Adrenal gland (tissue), 12 donors: ENCODE data around the gene CEP164. TPM values are rescaled to one million over a fixed set of nuclear protein-coding genes. Genes with fewer than 3 reads are reported as not detected.

Experiments used
- DNase-seq, 7 donors: peaks; one replicate each; pipeline ENCODE4 v3.0.0-alpha.2; 2019 to 2020
- H3K27ac ChIP-seq, 5 donors: fragments of 200-600 bp; sonication (generic) in 4 of 5; 1 replicate in 3 of 5; 2 replicates in 2 of 5; pipeline versions ENCODE4 v1.5.1 to v1.8.0; 2016 to 2020; ENCODE audit warnings: mild to moderate bottlenecking in 1 of 5
- H3K27me3 ChIP-seq: fragments of 200-600 bp; 2 replicates; pipeline ENCODE4 v1.8.0; 2021
- H3K36me3 ChIP-seq, 2 donors: fragments of 200-600 bp; replicated peaks in 1 of 2; 1 replicate in 1 of 2; 2 replicates in 1 of 2; pipeline versions ENCODE4 v1.5.1 to v1.8.0; 2018 to 2022
- H3K4me1 ChIP-seq, 2 donors: fragments of 200-600 bp; replicated peaks in 1 of 2; 1 replicate in 1 of 2; 2 replicates in 1 of 2; pipeline versions ENCODE4 v1.5.1 to v1.8.0; 2018 to 2021
- H3K4me3 ChIP-seq, 4 donors: fragments of 200-600 bp; sonication (generic) in 3 of 4; one replicate each; pipeline ENCODE4 v1.5.1; 2016 to 2018
- H3K9me3 ChIP-seq, 3 donors: fragments of 200-600 bp; sonication (generic) in 1 of 3; replicated peaks in 1 of 3; 1 replicate in 2 of 3; 2 replicates in 1 of 3; pipeline versions ENCODE4 v1.5.1 to v1.8.0; 2016 to 2021
- POLR2A ChIP-seq, 2 donors: fragments of 450-650 bp; IDR thresholded peaks; one replicate each; pipeline ENCODE4 v1.6.1; 2017; ENCODE audit warnings: antibody characterized with exemption in 2 of 2, mild to moderate bottlenecking in 2 of 2, moderate library complexity in 1 of 2
- WGBS, 4 donors: extraction: QIAGEN DNeasy Blood & Tissue Kit in 2 of 4; methylation state at CpG; one replicate each; pipeline versions ENCODE4 v1.1.5 to v1.1.7; 2013 to 2017; 5-methylcytosine and 5-hydroxymethylcytosine counted together
- intact Hi-C, 2 donors: fragments of 100-400 bp; cut with DNase I; formaldehyde crosslinking; loops; one replicate each; pipeline versions ENCODE4 v1.14.1 to v1.15.0; 2022 to 2023
- polyA plus RNA-seq, 3 donors: library from polyadenylated mRNA; stranded (reverse); fragments of 200-250 nt in 2 of 3; fragments of 350-450 nt in 1 of 3; fragmentation: Illumina TruSeq in 1 of 3; extraction: RNeasy Lipid Tissue Mini Kit (QIAGEN cat#74804) in 1 of 3; gene quantifications; one replicate each; pipeline ENCODE4 v1.2.3, GENCODE V29; 2013 to 2014
- total RNA-seq, 9 donors: library from RNA; depleted of rRNA in 4 of 9; stranded (reverse); fragments of >200 nt in 4 of 9; fragments of 120-200 nt in 1 of 9; fragmentation: NEBNext Ultra II Directional in 1 of 9; extraction: Animal tissue kit (Norgen Biotek cat#: 25700) in 1 of 9; gene quantifications; one replicate each; pipeline versions ENCODE4 v1.1.0 to v1.2.4, GENCODE V29; 2013 to 2023
- TF ChIP-seq, protein P1 (sequence below), 6 experiments: fragments of 450-650 bp in 4 of 6; fragments of 200-600 bp in 2 of 6; sonication (generic) in 1 of 6; IDR thresholded peaks; 1 replicate in 5 of 6; 2 replicates in 1 of 6; pipeline versions ENCODE4 v1.5.1 to v1.8.0; 2016 to 2021; ENCODE audit warnings: antibody characterized with exemption in 6 of 6, mild to moderate bottlenecking in 2 of 6, moderate library complexity in 1 of 6
- donor health status: healthy with polysubstance abuse.
- donor health status: Bipolar disorder and iron deficiency.
- donor health status: DM: yes; HTN: yes; CAD: no.
- donor health status: DM: no; HTN: no; CAD: no.
- donor health status: DM: no; HTN: no; CAD: no.
- donor health status: DM: yes; HTN: yes; CAD: no.

The CEP164 gene
- total and polyA plus RNA-seq, 12 donors = 10.6 to 82.9 (median 24.1) TPM

DNA sequence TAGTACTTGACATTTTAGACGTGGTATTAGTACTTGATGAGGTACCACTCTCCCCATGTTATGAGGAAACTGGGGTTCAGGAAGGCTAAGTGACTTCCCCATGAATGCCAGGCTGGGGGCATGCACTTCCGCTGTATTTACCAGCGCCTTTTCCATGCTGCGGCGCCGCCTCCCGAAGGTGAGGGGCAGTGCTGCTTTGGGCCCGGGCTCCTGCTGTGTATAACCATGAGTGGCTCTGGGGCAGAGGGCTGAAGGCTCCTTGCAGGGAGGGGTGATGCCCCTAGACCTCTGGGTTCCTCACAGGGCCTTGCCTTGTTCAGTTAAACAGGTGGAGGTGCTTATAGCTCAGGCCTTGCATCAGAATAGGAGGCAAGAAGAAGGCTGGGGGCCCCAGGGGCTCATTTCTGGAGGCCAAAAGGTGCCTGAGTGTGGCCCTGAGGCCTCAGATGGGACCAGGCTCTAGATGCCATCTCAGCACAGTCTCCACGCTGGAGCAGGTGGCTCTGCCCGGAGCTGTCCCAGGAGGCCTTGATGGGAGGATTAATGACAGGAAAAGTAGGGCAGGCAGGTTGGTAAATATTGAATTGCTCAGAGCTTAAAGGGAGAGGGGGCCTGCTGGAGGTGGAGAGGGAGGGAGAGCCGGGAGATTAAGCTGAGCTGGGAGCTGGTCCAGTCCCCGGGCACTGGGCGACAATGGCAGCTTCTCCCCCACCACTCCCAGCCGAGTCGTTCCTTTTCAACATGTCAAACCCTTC, 129.6 kb downstream of the CEP164 start:
- H3K4me3 ChIP-seq = no peak overlapping the region
- WGBS, 4 donors = 62 to 71% (median 65%) methylated on average over 9 to 15 of the region's 15 CpGs
- no peaks in the 10 kb centered on the region for H3K36me3 ChIP-seq
- DNase-seq = no peak
- H3K4me1 ChIP-seq = no peaks in the 10 kb centered on the region
- no peaks in the 10 kb centered on the region for H3K27me3 ChIP-seq
- H3K9me3 ChIP-seq = no peaks in the 10 kb centered on the region
- H3K27ac ChIP-seq = no peak overlapping the region
- intact Hi-C loops = no loop called here
- TF ChIP-seq, protein P1, sequence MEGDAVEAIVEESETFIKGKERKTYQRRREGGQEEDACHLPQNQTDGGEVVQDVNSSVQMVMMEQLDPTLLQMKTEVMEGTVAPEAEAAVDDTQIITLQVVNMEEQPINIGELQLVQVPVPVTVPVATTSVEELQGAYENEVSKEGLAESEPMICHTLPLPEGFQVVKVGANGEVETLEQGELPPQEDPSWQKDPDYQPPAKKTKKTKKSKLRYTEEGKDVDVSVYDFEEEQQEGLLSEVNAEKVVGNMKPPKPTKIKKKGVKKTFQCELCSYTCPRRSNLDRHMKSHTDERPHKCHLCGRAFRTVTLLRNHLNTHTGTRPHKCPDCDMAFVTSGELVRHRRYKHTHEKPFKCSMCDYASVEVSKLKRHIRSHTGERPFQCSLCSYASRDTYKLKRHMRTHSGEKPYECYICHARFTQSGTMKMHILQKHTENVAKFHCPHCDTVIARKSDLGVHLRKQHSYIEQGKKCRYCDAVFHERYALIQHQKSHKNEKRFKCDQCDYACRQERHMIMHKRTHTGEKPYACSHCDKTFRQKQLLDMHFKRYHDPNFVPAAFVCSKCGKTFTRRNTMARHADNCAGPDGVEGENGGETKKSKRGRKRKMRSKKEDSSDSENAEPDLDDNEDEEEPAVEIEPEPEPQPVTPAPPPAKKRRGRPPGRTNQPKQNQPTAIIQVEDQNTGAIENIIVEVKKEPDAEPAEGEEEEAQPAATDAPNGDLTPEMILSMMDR (IDR thresholded peaks at IDR 0.05) = no peak
- no peak for TF ChIP-seq POLR2A (IDR thresholded peaks at IDR 0.05)

DNA sequence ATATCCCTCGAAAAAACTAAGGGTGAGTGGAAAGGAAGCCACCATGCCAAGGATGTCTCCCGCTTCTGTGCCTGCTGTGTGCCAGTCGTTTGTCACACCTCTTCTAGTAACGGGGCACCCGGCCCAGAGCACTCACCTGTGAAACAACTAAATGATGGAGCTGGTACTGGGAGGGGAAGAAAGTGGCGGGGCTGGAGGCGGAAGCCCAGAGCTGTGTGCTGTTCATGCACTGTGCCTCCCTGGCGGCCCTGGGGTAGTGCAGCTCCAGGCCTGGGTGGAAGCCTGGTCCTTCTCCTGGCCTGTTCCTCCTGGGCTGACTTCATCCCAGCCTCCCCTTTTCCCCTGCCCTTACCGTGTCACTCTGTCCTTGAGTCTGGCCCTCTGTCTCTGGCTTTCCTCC, 130.2 kb downstream of the CEP164 start:
- DNase-seq = no peak
- H3K27me3 ChIP-seq = no peaks in the 10 kb centered on the region
- no peaks in the 10 kb centered on the region for H3K4me1 ChIP-seq
- H3K27ac ChIP-seq = no peak overlapping the region
- H3K4me3 ChIP-seq = no peak overlapping the region
- H3K9me3 ChIP-seq = no peaks in the 10 kb centered on the region
- intact Hi-C loops = no loop called here
- 76 to 80% (median 79%) methylated on average over 9 of the region's 9 CpGs for WGBS, 4 donors
- no peaks in the 10 kb centered on the region for H3K36me3 ChIP-seq
- TF ChIP-seq, protein P1 (IDR thresholded peaks at IDR 0.05) = no peak
- TF ChIP-seq POLR2A (IDR thresholded peaks at IDR 0.05) = no peak

DNA sequence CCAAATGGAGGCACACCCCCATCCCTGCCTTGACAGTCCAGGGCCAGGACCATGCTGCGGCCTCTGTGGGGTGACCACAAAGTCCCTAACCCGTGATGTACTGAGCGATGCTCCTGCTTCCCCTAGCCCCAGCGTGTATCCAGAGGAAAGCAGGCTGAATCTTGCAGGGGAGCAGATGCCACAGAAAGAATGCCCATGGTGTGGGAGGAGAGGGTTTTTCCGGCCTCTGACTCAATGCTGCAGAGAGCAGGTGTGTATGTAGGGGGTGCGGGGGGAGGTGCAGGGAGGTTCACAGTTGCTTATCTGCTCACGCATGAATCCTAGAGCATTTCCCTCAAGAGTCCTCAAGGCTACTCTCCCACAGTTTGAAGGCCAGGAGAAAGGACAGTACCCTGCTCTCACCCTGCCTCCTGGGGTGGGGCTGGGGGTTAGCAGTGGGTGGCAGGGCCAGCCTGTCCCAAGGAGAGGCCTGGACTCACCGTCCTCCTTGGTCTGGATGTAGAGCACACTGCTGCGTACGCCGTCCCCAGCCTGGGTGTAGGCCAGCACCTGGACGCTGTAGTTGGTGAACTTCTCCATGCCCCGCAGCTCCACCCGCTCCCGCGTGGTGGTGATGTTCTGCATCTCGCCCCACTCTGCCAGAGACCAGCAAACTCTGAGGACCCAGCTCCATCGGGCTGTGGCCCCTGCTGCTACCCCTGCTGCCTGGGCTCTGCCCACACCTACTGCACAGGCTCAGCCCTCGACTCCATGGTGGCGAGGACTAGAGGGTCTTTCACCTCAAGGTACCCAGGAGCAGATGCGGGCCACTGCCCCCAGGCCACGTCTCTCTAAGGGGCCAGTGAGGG, 130.8 kb downstream of the CEP164 start:
- TF ChIP-seq POLR2A (IDR thresholded peaks at IDR 0.05) = no peak
- TF ChIP-seq, protein P1 (IDR thresholded peaks at IDR 0.05) = no peak
- no peaks in the 10 kb centered on the region for H3K9me3 ChIP-seq
- H3K27ac ChIP-seq = no peak overlapping the region
- H3K4me3 ChIP-seq = no peak overlapping the region
- H3K27me3 ChIP-seq = no peaks in the 10 kb centered on the region
- no peaks in the 10 kb centered on the region for H3K4me1 ChIP-seq
- 89 to 92% (median 91%) methylated on average over 7 to 22 of the region's 22 CpGs for WGBS, 4 donors
- no peaks in the 10 kb centered on the region for H3K36me3 ChIP-seq
- intact Hi-C loops = no loop called here
- no peak for DNase-seq

DNA sequence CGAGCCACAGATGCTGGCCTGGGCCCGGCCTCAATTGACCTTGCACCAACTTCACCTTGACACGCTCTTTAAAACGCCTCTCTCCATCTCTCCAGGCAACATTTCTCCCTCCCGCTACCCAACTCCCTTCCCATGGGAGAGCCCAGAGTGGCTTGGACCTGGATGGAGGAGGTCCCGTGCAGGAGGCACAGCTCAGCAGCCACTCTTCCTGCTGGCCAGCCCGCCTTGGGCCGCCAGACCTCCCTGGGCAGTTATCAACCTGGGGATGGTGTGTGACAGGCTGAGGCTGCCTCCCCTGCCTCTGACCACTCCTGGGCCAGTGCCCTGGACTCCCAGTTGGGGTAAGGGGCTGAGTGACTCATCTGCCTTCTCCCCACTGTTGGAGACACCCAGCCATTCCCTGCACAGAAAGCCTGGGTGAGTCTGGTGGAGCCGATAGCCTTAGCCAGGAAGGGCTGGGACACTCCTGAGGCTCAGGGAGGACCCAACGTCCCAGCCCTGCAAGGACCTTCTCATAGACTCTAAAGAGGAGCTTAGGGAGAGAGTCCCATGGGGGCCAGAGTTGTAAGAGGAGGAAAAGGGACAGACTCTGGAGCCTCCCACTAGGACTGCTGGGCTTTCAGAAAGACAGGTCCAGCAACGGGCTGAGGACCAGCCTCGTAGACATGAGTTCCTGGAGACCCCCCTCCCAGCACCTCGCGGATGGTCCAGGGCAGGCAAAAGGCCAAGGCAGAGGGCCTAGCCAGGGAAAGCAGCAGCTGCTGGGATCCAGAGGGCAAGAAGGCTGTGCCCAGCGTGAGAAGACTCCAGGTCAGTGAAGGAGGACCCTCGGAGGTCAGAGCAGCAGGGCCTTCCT, 131.7 kb downstream of the CEP164 start:
- no peak for DNase-seq
- Histone ChIP-seq H3K9me3 (no peaks in the 10 kb centered on the region), H3K27ac (no peak overlapping the region), H3K4me3 (no peak overlapping the region), H3K4me1 (no peaks in the 10 kb centered on the region), H3K27me3 (no peaks in the 10 kb centered on the region), H3K36me3 (no peaks in the 10 kb centered on the region)
- 81 to 84% (median 83%) methylated on average over 11 to 16 of the region's 16 CpGs for WGBS, 4 donors
- intact Hi-C loops = no loop called here
- TF ChIP-seq, protein P1 (IDR thresholded peaks at IDR 0.05) = no peak
- TF ChIP-seq POLR2A (IDR thresholded peaks at IDR 0.05) = no peak
